Mesothelial cell of epicardium (in vitro differentiated cells): ENCODE measurements around the gene DNMT3L. TPM values are rescaled to one million over a fixed set of nuclear protein-coding genes. Genes with fewer than 3 reads are reported as not detected.

Experiments
- DNase-seq, 2 experiments: peaks; one replicate each; pipeline ENCODE4 v3.0.0; 2021; ENCODE audit warnings: low spot score in 2 of 2; ENCODE audit not compliant: unreplicated experiment in 2 of 2
- H3K27ac Mint-ChIP-seq: 2 replicates; pipeline ENCODE4 v1.8.0; 2021; ENCODE audit warnings: mixed read lengths
- H3K27me3 Mint-ChIP-seq: 2 replicates; pipeline ENCODE4 v1.8.0; 2021; ENCODE audit warnings: low read depth, mixed read lengths
- H3K36me3 Mint-ChIP-seq: 2 replicates; pipeline ENCODE4 v1.8.0; 2021; ENCODE audit warnings: mixed read lengths
- H3K4me1 Mint-ChIP-seq: 2 replicates; pipeline ENCODE4 v1.8.0; 2021; ENCODE audit warnings: mixed read lengths
- H3K4me3 Mint-ChIP-seq: 2 replicates; pipeline ENCODE4 v1.8.0; 2021; ENCODE audit warnings: mild to moderate bottlenecking, moderate library complexity, mixed read lengths
- H3K9me3 Mint-ChIP-seq: 2 replicates; pipeline ENCODE4 v1.8.0; 2021; ENCODE audit warnings: mixed read lengths
- total RNA-seq: library from RNA; stranded (reverse); gene quantifications from 3 replicates; pipeline ENCODE4 v1.2.1, GENCODE V29; 2021
- TF ChIP-seq, protein P1 (sequence below): fragments of 200-600 bp; sonication (generic); IDR thresholded peaks from one replicate; pipeline ENCODE4 v1.5.0; 2021; ENCODE audit warnings: antibody characterized with exemption; ENCODE audit not compliant: unreplicated experiment

The DNMT3L gene
- total RNA-seq, 1 donor from 2014 or later = not detected

DNA sequence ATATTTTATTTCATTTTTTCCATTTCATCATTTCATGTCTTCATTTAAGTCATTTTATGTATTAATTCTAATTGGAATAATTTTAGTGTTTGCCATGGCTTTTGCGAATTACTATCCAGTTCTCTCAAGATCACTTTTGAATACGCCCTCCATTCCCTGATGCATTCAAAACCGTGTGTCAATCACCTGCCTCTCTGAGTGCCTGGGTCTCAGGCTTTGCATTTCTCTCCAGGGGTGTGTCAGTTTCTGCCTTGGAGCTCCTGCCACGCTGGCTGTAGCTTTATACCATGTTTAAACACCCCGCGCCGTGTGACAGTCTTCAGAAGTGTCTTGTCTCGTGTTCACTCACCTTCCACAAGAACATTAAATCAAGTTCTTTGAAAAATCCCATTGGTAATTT lies 7.4 kb upstream of the DNMT3L start:
- no peak for DNase-seq
- Mint-ChIP-seq H3K27ac (no peak overlapping the region), H3K27me3 (peaks cover 2% of the 10 kb centered on the region)

DNA sequence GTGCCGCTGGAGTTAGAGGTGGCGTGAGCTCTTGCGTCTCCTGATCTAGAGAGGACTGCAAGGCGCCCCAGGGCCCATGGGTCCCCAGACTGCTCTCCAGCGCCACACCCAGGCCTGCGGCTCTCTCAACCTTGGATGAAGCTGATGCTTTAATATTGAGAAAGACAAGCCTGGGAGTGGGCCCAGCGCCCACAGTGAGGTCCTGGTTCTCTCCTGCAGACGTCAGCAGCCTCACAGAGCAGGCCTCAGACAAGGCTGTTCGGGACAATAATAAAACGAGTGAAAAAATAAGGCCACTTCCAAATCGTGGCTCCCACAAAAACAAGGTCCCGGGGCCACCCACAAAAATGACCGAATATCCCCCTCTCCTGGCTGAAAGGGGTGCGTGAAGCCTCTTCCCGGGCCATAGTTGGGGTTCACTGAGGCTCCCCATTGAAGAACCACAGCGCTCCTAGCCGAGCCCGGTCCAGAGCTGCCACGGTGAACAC lies 6.0 kb upstream of the DNMT3L start:
- no peak overlapping the region for H3K27ac Mint-ChIP-seq
- DNase-seq = no peak
- no peaks in the 10 kb centered on the region for H3K36me3 Mint-ChIP-seq
- TF ChIP-seq, protein P1, sequence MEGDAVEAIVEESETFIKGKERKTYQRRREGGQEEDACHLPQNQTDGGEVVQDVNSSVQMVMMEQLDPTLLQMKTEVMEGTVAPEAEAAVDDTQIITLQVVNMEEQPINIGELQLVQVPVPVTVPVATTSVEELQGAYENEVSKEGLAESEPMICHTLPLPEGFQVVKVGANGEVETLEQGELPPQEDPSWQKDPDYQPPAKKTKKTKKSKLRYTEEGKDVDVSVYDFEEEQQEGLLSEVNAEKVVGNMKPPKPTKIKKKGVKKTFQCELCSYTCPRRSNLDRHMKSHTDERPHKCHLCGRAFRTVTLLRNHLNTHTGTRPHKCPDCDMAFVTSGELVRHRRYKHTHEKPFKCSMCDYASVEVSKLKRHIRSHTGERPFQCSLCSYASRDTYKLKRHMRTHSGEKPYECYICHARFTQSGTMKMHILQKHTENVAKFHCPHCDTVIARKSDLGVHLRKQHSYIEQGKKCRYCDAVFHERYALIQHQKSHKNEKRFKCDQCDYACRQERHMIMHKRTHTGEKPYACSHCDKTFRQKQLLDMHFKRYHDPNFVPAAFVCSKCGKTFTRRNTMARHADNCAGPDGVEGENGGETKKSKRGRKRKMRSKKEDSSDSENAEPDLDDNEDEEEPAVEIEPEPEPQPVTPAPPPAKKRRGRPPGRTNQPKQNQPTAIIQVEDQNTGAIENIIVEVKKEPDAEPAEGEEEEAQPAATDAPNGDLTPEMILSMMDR = no peak
- no peak overlapping the region for H3K4me3 Mint-ChIP-seq
- H3K27me3 Mint-ChIP-seq = no peaks in the 10 kb centered on the region
- H3K4me1 Mint-ChIP-seq = peaks cover 5% of the 10 kb centered on the region
- H3K9me3 Mint-ChIP-seq = no peaks in the 10 kb centered on the region

More for the DNA sequence above, 7.4 kb upstream of the DNMT3L start:
- H3K4me1 Mint-ChIP-seq = no peaks in the 10 kb centered on the region
- H3K36me3 Mint-ChIP-seq = no peaks in the 10 kb centered on the region
- TF ChIP-seq, protein P1 = no peak
- no peak overlapping the region for H3K4me3 Mint-ChIP-seq
- no peaks in the 10 kb centered on the region for H3K9me3 Mint-ChIP-seq

DNA sequence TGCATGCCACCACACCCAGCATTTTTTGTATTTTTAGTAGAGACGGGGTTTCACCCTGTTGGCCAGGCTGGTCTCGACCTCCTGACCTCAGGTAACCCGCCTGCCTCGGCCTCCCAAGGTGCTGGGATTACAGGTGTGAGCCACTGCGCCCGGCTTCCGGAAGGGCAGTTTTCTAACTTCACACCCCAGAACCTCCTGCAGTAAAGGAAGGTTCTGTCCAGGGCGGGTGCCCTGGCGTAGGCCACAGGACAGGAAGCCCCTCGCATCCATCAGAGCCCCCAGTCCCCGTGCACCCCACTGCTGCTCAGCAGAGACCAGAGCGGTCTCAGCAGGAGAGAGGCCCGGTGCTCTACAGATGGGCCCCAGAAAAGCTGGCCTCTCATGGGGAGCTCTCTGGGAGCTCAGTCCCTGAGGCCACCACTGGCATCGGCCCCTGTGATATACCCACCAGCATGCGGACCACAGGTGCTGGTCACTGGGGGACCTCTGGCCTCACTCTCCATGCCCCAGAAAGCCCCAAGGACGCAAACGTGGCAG lies 4.1 kb upstream of the DNMT3L start:
- Mint-ChIP-seq H3K4me3 (no peak overlapping the region), H3K27ac (no peak overlapping the region), H3K36me3 (no peaks in the 10 kb centered on the region), H3K9me3 (no peaks in the 10 kb centered on the region), H3K4me1 (peaks cover 5% of the 10 kb centered on the region), H3K27me3 (no peaks in the 10 kb centered on the region)
- TF ChIP-seq, protein P1 = no peak
- no peak for DNase-seq

DNA sequence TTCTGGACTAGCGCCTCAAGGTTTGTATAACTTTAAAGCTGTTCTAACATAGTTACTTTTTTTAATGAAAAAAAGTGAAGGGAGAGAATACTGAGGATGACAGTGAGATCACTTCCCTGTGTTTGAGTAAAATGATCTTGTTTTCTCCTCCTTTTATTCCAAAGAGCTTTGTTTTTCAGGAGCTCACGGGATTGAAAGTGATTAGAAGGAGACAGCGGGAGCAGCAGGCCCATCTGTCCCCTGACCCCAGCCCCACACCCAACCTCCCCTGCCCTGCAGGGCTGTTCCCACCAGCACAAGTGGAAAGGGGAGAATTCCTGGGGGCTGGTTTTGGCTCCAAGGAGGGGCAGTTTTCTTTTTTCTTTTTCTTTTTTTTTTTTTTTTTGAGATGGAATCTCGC lies 2.1 kb upstream of the DNMT3L start:
- TF ChIP-seq, protein P1 = no peak
- Mint-ChIP-seq H3K36me3 (no peaks in the 10 kb centered on the region), H3K27me3 (no peaks in the 10 kb centered on the region), H3K4me3 (no peak overlapping the region), H3K9me3 (peaks cover 3% of the 10 kb centered on the region), H3K4me1 (peaks cover 5% of the 10 kb centered on the region), H3K27ac (peak overlapping the region; percentile 30)
- no peak for DNase-seq

DNA sequence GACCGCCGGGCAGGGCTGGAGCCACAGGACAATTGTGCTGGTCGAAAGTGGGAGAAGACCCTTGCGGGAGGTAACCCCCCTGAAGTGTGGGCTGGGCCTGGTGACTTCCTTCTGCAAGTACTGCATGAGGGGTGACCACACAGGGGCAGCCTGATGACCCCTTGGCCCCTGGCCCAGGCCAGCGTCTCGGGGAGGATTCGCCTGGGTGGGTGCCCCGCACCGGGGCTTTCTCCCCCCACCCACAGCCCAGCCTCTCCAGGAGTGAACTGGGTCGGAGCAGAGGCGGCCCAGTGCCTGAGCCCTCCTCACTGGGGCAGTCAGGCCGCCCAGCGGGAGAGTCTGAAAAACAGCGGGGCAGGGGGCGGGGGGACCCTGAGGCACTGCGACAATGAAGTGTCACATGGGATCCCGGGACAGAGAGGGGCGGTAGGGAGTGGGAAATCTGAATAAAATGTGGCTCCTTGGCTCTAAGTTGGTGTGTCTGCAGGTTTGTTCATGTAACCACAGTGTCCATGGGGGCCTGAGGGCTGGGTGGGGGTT lies 1.6 kb upstream of the DNMT3L start:
- Mint-ChIP-seq H3K27me3 (no peaks in the 10 kb centered on the region), H3K4me1 (peaks cover 5% of the 10 kb centered on the region), H3K4me3 (no peak overlapping the region), H3K36me3 (no peaks in the 10 kb centered on the region), H3K9me3 (peaks cover 3% of the 10 kb centered on the region), H3K27ac (peak overlapping the region; percentile 30)
- DNase-seq = no peak
- TF ChIP-seq, protein P1 = no peak
